Prostate gland (tissue), 2 donors: ENCODE results near the gene MAPKAPK3. TPM values are rescaled to one million over a fixed set of nuclear protein-coding genes. Genes with fewer than 3 reads are reported as not detected.

ENCODE experiments used
- DNase-seq: peaks from one replicate; pipeline ENCODE4 v3.0.0-alpha.2; 2019; ENCODE audit warnings: low spot score
- H3K27ac ChIP-seq, 2 donors: fragments of 200-600 bp; sonication (generic); 2 replicates each; pipeline ENCODE4 v1.5.1; 2017 to 2019
- H3K27me3 ChIP-seq: fragments of 200-600 bp; sonication (generic); replicated peaks from 2 replicates; pipeline ENCODE4 v1.5.1; 2019; ENCODE audit not compliant: insufficient read depth
- H3K36me3 ChIP-seq, 2 donors: fragments of 200-600 bp; sonication (generic); 1 replicate in 1 of 2; 2 replicates in 1 of 2; pipeline versions ENCODE4 v1.5.1 to v1.8.1; 2017 to 2019
- H3K4me1 ChIP-seq: fragments of 200-600 bp; sonication (generic); replicated peaks from 2 replicates; pipeline ENCODE4 v1.5.1; 2019
- H3K4me3 ChIP-seq, 2 donors: fragments of 200-600 bp; sonication (generic); 2 replicates each; pipeline ENCODE4 v1.5.1; 2017 to 2019
- H3K9me3 ChIP-seq: fragments of 200-600 bp; sonication (generic); 2 replicates; pipeline ENCODE4 v1.5.1; 2017
- CTCF ChIP-seq, 4 experiments: fragments of 200-600 bp in 2 of 4; fragments of 450-650 bp in 2 of 4; sonication (generic) in 2 of 4; IDR thresholded peaks; 1 replicate in 3 of 4; 2 replicates in 1 of 4; pipeline ENCODE4 v1.5.1; 2016 to 2019; ENCODE audit warnings: antibody characterized with exemption in 4 of 4, mild to moderate bottlenecking in 2 of 4, moderate library complexity in 2 of 4
- POLR2A ChIP-seq: fragments of 450-650 bp; IDR thresholded peaks from one replicate; pipeline ENCODE4 v1.6.1; 2016; ENCODE audit warnings: antibody characterized with exemption, mild to moderate bottlenecking
- POLR2AphosphoS5 ChIP-seq: sonication (generic); formaldehyde crosslinking; IDR thresholded peaks from one replicate; pipeline ENCODE4 v1.6.1; 2017; ENCODE audit warnings: antibody characterized with exemption
- WGBS: methylation state at CpG from one replicate; pipeline ENCODE4 v1.1.5; 2018; 5-methylcytosine and 5-hydroxymethylcytosine counted together
- intact Hi-C: fragments of 100-400 bp; cut with DNase I; formaldehyde crosslinking; loops from one replicate; pipeline ENCODE4 v1.14.2; 2022
- total RNA-seq, 2 donors: library from RNA; depleted of rRNA; stranded (reverse); fragments of >200 nt; gene quantifications; one replicate each; pipeline ENCODE4 v1.1.0, GENCODE V29; 2016

MAPKAPK3 gene
- total RNA-seq, 2 donors from 2014 or later: 33.2 to 52.3 TPM

- intact Hi-C loops: no loop called here
- no peaks in the 10 kb centered on the region for H3K9me3 ChIP-seq
- no peak overlapping the region for H3K27ac ChIP-seq
- 84% methylated on average over 6 of the region's 6 CpGs for WGBS
- H3K4me1 ChIP-seq: no peaks in the 10 kb centered on the region
- no peaks in the 10 kb centered on the region for H3K27me3 ChIP-seq
- H3K36me3 ChIP-seq: no peaks in the 10 kb centered on the region
- H3K4me3 ChIP-seq: no peak overlapping the region
- no peak for DNase-seq
- no peak for TF ChIP-seq POLR2A
- TF ChIP-seq CTCF (IDR thresholded peaks at IDR 0.05): no peak
- TF ChIP-seq POLR2AphosphoS5: no peak
Observed at GRCh38 chr3:50587373-50587772, 29.6 kb upstream of the MAPKAPK3 start.

- no peaks in the 10 kb centered on the region for H3K4me1 ChIP-seq
- no peak for DNase-seq
- TF ChIP-seq POLR2AphosphoS5 (no peak), CTCF (IDR thresholded peaks at IDR 0.05) (no peak), POLR2A (no peak)
- intact Hi-C loops: no loop called here
- H3K27ac ChIP-seq: no peak overlapping the region
- no peaks in the 10 kb centered on the region for H3K27me3 ChIP-seq
- WGBS: 54% methylated on average over 17 of the region's 17 CpGs
- H3K9me3 ChIP-seq: no peaks in the 10 kb centered on the region
- H3K4me3 ChIP-seq: no peak overlapping the region
- H3K36me3 ChIP-seq: no peaks in the 10 kb centered on the region
Observed at GRCh38 chr3:50587806-50588758, 28.9 kb upstream of the MAPKAPK3 start.

GRCh38 chr3:50588759-50589433 lies 28.1 kb upstream of the MAPKAPK3 start:
- H3K9me3 ChIP-seq: no peaks in the 10 kb centered on the region
- WGBS: 71% methylated on average over 4 of the region's 4 CpGs
- DNase-seq: no peak
- no peak overlapping the region for H3K4me3 ChIP-seq
- H3K27me3 ChIP-seq: no peaks in the 10 kb centered on the region
- H3K27ac ChIP-seq: no peak overlapping the region
- H3K4me1 ChIP-seq: peaks cover 2% of the 10 kb centered on the region
- intact Hi-C loops: no loop called here
- H3K36me3 ChIP-seq: no peaks in the 10 kb centered on the region
- TF ChIP-seq POLR2A (no peak), POLR2AphosphoS5 (no peak), CTCF (IDR thresholded peaks at IDR 0.05) (no peak)

DNA sequence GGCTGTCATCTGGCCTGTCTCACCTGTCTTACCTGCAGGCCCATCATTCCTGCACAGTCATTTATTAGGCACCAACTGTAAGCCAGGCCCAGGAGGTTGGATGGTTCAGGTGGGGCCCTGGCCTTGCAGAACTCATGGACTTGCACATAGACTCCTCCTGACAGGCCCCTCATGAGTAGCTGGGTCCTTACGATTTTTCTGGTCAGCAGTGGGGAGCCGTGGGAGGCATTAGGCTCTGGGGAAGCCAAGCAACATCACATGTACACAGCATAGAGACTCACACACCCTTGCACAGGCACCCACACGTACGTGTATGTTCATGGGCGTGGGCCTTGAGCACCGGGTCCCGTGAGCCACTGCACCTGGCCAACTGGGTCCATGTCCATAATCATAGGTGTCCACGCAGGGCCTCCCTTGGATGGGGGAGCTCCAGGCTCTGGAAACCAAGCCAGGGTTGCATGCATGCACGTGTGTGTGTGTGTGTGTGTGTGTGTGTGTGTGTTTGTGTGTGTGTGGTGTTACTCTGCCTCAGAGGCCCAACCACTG lies 25.7 kb upstream of the MAPKAPK3 start:
- H3K9me3 ChIP-seq: no peaks in the 10 kb centered on the region
- no peak for TF ChIP-seq POLR2A
- TF ChIP-seq CTCF (IDR thresholded peaks at IDR 0.05): peak in 1 of 4 experiments; percentile 0
- H3K27ac ChIP-seq: no peak overlapping the region
- intact Hi-C loops: no loop called here
- no peak overlapping the region for H3K4me3 ChIP-seq
- no peak for DNase-seq
- no peaks in the 10 kb centered on the region for H3K27me3 ChIP-seq
- no peaks in the 10 kb centered on the region for H3K36me3 ChIP-seq
- H3K4me1 ChIP-seq: peaks cover 2% of the 10 kb centered on the region
- 60% methylated on average over 9 of the region's 9 CpGs for WGBS
